K562 (cell line): Measurements from ENCODE around the gene ICAM2. TPM values are rescaled to one million over a fixed set of nuclear protein-coding genes. Genes with fewer than 3 reads are reported as not detected.
A peak's percentile ranks its signal among the peaks of the same experiment; 100 is the strongest.

ENCODE experiments used
- CEBPG ChIP-seq, 3 experiments: fragments of 200-800 bp in 1 of 3; sonication (Bioruptor generic) in 1 of 3; sonication (generic) in 1 of 3; formaldehyde crosslinking in 1 of 3; IDR thresholded peaks in 2 of 3; conservative IDR thresholded peaks in 1 of 3; 2 replicates each; pipeline versions ENCODE4 v1.6.1 to v1.8.0; 2016 to 2022; ENCODE audit warnings: missing compliant biosample characterization in 2 of 3, missing genetic modification characterization in 2 of 3, mild to moderate bottlenecking in 1 of 3, missing genetic modification reagents in 1 of 3
- CHCHD3 ChIP-seq: fragments of 250-450 bp; sonication (Bioruptor Pico); IDR thresholded peaks from 2 replicates; pipeline ENCODE4 v2.1.2; 2022; ENCODE audit warnings: mild to moderate bottlenecking
- DMBX1 ChIP-seq: fragments of 250-450 bp; sonication (Bioruptor Pico); IDR thresholded peaks from 2 replicates; pipeline ENCODE4 v1.8.0; 2022; ENCODE audit warnings: inconsistent platforms, mild to moderate bottlenecking, moderate library complexity, borderline replicate concordance
- E2F6 ChIP-seq, 2 experiments: IDR thresholded peaks; 2 replicates each; pipeline ENCODE4 v1.6.1; 2011; ENCODE audit warnings: borderline replicate concordance in 1 of 2, control low read depth in 1 of 2, low read depth in 1 of 2, low read length in 1 of 2, mild to moderate bottlenecking in 1 of 2, mixed read lengths in 1 of 2, moderate library complexity in 1 of 2; ENCODE audit not compliant: insufficient read depth in 1 of 2, insufficient read length in 1 of 2, poor library complexity in 1 of 2, severe bottlenecking in 1 of 2; ENCODE audit errors: extremely low read depth in 1 of 2
- FOXO4 ChIP-seq: fragments of 450-650 bp; formaldehyde crosslinking; IDR thresholded peaks from 2 replicates; pipeline ENCODE4 v1.4.0; 2020; ENCODE audit warnings: mild to moderate bottlenecking, moderate library complexity
- MYNN ChIP-seq, 2 experiments: sonication (generic); formaldehyde crosslinking in 1 of 2; IDR thresholded peaks; 2 replicates each; pipeline versions ENCODE4 v1.5.0 to v1.6.1; 2016 to 2020; ENCODE audit warnings: antibody characterized with exemption in 1 of 2, missing genetic modification reagents in 1 of 2
- NFE2 ChIP-seq: IDR thresholded peaks from 2 replicates; pipeline ENCODE4 v1.6.1; 2014; ENCODE audit warnings: antibody characterized with exemption, low read depth
- PHTF2 ChIP-seq: fragments of 250-450 bp; sonication (Bioruptor Pico); IDR thresholded peaks from 2 replicates; pipeline ENCODE4 v1.5.0; 2021; ENCODE audit warnings: mild to moderate bottlenecking
- SRSF1 ChIP-seq: fragments of 200-400 bp; formaldehyde crosslinking; IDR thresholded peaks from 2 replicates; pipeline ENCODE4 v1.6.1; 2017; ENCODE audit warnings: mild to moderate bottlenecking, low read depth, low read length, moderate library complexity
- TOE1 ChIP-seq, 2 experiments: fragments of 450-650 bp in 1 of 2; sonication (generic) in 1 of 2; formaldehyde crosslinking in 1 of 2; IDR thresholded peaks; 2 replicates each; pipeline versions ENCODE4 v1.7.1 to v1.8.0; 2016 to 2022; ENCODE audit warnings: borderline replicate concordance in 2 of 2, mild to moderate bottlenecking in 2 of 2, antibody characterized with exemption in 1 of 2, inconsistent platforms in 1 of 2, low read depth in 1 of 2, missing genetic modification reagents in 1 of 2, moderate library complexity in 1 of 2
- U2AF2 ChIP-seq: fragments of 200-400 bp; formaldehyde crosslinking; optimal IDR thresholded peaks from 2 replicates; pipeline ENCODE3; 2017; ENCODE audit warnings: low read depth, mild to moderate bottlenecking, low read length
- ZNF143 ChIP-seq: sonication (generic); formaldehyde crosslinking; IDR thresholded peaks from 2 replicates; pipeline ENCODE4 v1.9.0; 2022; ENCODE audit warnings: mild to moderate bottlenecking, missing genetic modification reagents
- ZNF174 ChIP-seq: fragments of 250-450 bp; sonication (Bioruptor Pico); IDR thresholded peaks from 2 replicates; pipeline ENCODE4 v1.4.0; 2020; ENCODE audit warnings: mild to moderate bottlenecking
- ZNF282 ChIP-seq: sonication (generic); formaldehyde crosslinking; IDR thresholded peaks from 2 replicates; pipeline ENCODE4 v1.8.1; 2023; ENCODE audit warnings: missing genetic modification reagents
- ZNF384 ChIP-seq: IDR thresholded peaks from 2 replicates; pipeline ENCODE4 v1.6.1; 2012; ENCODE audit warnings: low read depth, low read length, improper control_type of control experiment
- ZNF644 ChIP-seq: fragments of 200-800 bp; sonication (Bioruptor generic); IDR thresholded peaks from 2 replicates; pipeline ENCODE4 v1.6.1; 2016; ENCODE audit warnings: low read depth, missing genetic modification characterization, missing compliant biosample characterization
- ZNF696 ChIP-seq: fragments of 250-450 bp; sonication (Bioruptor Pico); conservative IDR thresholded peaks from 2 replicates; pipeline ENCODE4 v1.4.0; 2020; ENCODE audit warnings: mild to moderate bottlenecking, moderate library complexity
- polyA plus RNA-seq, 8 experiments: library from polyadenylated mRNA; depleted of rRNA in 4 of 8; stranded (reverse) in 5 of 8; unstranded in 3 of 8; fragments of >200 nt; fragmentation: Nextera tagmentation in 2 of 8; fragmentation: Illumina TruSeq in 1 of 8; extraction: Ambion mirVana in 2 of 8; extraction: Trizol in 1 of 8; gene quantifications; 2 replicates each; pipeline versions ENCODE4 v1.2.1 to v1.2.3, GENCODE V29; 2011 to 2014; ENCODE audit warnings: inconsistent platforms in 1 of 8, missing spikeins in 1 of 8
- total RNA-seq, 7 experiments: library from RNA; depleted of rRNA in 6 of 7; stranded (reverse); fragments of >200 nt in 6 of 7; fragmentation: Illumina TruSeq in 2 of 7; extraction: Trizol in 2 of 7; gene quantifications; 2 replicates each; pipeline versions ENCODE4 v1.2.1 to v1.2.3, GENCODE V29; 2011 to 2021; ENCODE audit warnings: low replicate concordance in 1 of 7

ICAM2 gene
- total and polyA plus RNA-seq, 9 of the 15 experiments (the other 6 are each of a cell fraction or from before 2014, with no cell fraction given) = 37.9 to 89.4 (median 60.6) TPM

GRCh38 chr17:64024781-64025731 lies 4.6 kb upstream of the ICAM2 start (continued):
- no peak for TF ChIP-seq E2F6 (IDR thresholded peaks at IDR 0.05; ENCODE audit: borderline replicate concordance in 1 of 2, extremely low read depth in 1 of 2, insufficient read depth in 1 of 2, insufficient read length in 1 of 2, low read depth in 1 of 2, low read length in 1 of 2, poor library complexity in 1 of 2, severe bottlenecking in 1 of 2)
- TF ChIP-seq ZNF696 (CRISPR knock-in tag) = no peak
- TF ChIP-seq SRSF1 = no peak
- no peak for TF ChIP-seq NFE2
- TF ChIP-seq FOXO4 (CRISPR knock-in tag) = no peak
- TF ChIP-seq ZNF644 (tag) = no peak
- no peak for TF ChIP-seq PHTF2
- TF ChIP-seq CEBPG (CRISPR knock-in tag; IDR thresholded peaks at IDR 0.05) = 0 out of 2 replicates have a peak, but pooled peaks have one; percentile 5
- TF ChIP-seq CEBPG (tag; conservative IDR thresholded peaks at IDR 0.05 in 1 of 2, IDR thresholded peaks at IDR 0.05 in 1 of 2) = no peak
- no peak for TF ChIP-seq CHCHD3 (CRISPR knock-in tag)
- no peak for TF ChIP-seq ZNF282 (CRISPR knock-in tag)
- no peak for TF ChIP-seq MYNN (IDR thresholded peaks at IDR 0.05)
- no peak for TF ChIP-seq MYNN (CRISPR knock-in tag; IDR thresholded peaks at IDR 0.05)
- no peak for TF ChIP-seq TOE1 (IDR thresholded peaks at IDR 0.05; ENCODE audit: borderline replicate concordance)
- no peak for TF ChIP-seq TOE1 (CRISPR knock-in tag; IDR thresholded peaks at IDR 0.05; ENCODE audit: borderline replicate concordance, low read depth)
- TF ChIP-seq ZNF143 = 0 out of 2 replicates have a peak, but pooled peaks have one; percentile 30
- no peak for TF ChIP-seq ZNF174 (CRISPR knock-in tag)
- no peak for TF ChIP-seq ZNF384
- TF ChIP-seq DMBX1 = no peak
- TF ChIP-seq U2AF2 = no peak
